Measurements from ENCODE around the gene SLC7A14. TPM values are rescaled to one million over a fixed set of nuclear protein-coding genes. Genes with fewer than 3 reads are reported as not detected.

Gene SLC7A14
- under 1 TPM in 1 of 3 donors, not detected in 2; 0.15 TPM for total RNA-seq

- intact Hi-C loops (cut with DNase I; ENCODE audit: low total_unique reads), result no loop called here
- peaks cover 4 to 39% of the 10 kb centered on the region in 2 donors for H3K27me3 ChIP-seq
- no peaks in the 10 kb centered on the region for H3K36me3 ChIP-seq
- H3K9me3 ChIP-seq, result no peaks in the 10 kb centered on the region
- DNase-seq (ENCODE audit: low spot score in 2 of 2), result no peak
- TF ChIP-seq POLR2AphosphoS5 (IDR thresholded peaks at IDR 0.05), result no peak
- TF ChIP-seq POLR2A (IDR thresholded peaks at IDR 0.05), result no peak
- TF ChIP-seq CTCF (IDR thresholded peaks at IDR 0.05), result no peak
- no peaks in the 10 kb centered on the region for H3K4me1 ChIP-seq
- H3K27ac ChIP-seq, result no peak within 1 kb of the TSS
- peak within 1 kb of the TSS; percentile 8 to 59 (median 31) for H3K4me3 ChIP-seq
Observed at GRCh38 chr3:170585937-170586310, at the start of gene SLC7A14. SLC7A14 (minus strand) TSS chr3:170586075; CDS start chr3:170526936, 59,139 bp downstream.

- Histone ChIP-seq H3K4me3 (no peak overlapping the region), H3K9me3 (no peaks in the 10 kb centered on the region), H3K36me3 (no peaks in the 10 kb centered on the region), H3K27ac (no peak overlapping the region), H3K27me3 (no peaks in the 10 kb centered on the region), H3K4me1 (no peaks in the 10 kb centered on the region)
- intact Hi-C loops (cut with DNase I; ENCODE audit: low total_unique reads), result no loop called here
- TF ChIP-seq POLR2AphosphoS5 (IDR thresholded peaks at IDR 0.05), result no peak
- TF ChIP-seq CTCF (IDR thresholded peaks at IDR 0.05), result no peak
- no peak for TF ChIP-seq POLR2A (IDR thresholded peaks at IDR 0.05)
- no peak for DNase-seq (ENCODE audit: low spot score in 2 of 2)
Observed at GRCh38 chr3:170635385-170635735, 49.5 kb upstream of the SLC7A14 start.

- H3K27me3 ChIP-seq, result no peaks in the 10 kb centered on the region
- H3K36me3 ChIP-seq, result no peaks in the 10 kb centered on the region
- no peaks in the 10 kb centered on the region for H3K4me1 ChIP-seq
- intact Hi-C loops (cut with DNase I; ENCODE audit: low total_unique reads), result no loop called here
- TF ChIP-seq CTCF (IDR thresholded peaks at IDR 0.05) (no peak), POLR2AphosphoS5 (IDR thresholded peaks at IDR 0.05) (no peak), POLR2A (IDR thresholded peaks at IDR 0.05) (no peak)
- no peaks in the 10 kb centered on the region for H3K9me3 ChIP-seq
- no peak overlapping the region for H3K4me3 ChIP-seq
- H3K27ac ChIP-seq, result no peak overlapping the region
- DNase-seq (ENCODE audit: low spot score in 2 of 2), result no peak
Observed at GRCh38 chr3:170634663-170635384, 48.9 kb upstream of the SLC7A14 start.

- no peak overlapping the region for H3K27ac ChIP-seq
- H3K4me3 ChIP-seq, result no peak overlapping the region
- no peaks in the 10 kb centered on the region for H3K9me3 ChIP-seq
- H3K4me1 ChIP-seq, result no peaks in the 10 kb centered on the region
- no peaks in the 10 kb centered on the region for H3K36me3 ChIP-seq
- intact Hi-C loops (cut with DNase I; ENCODE audit: low total_unique reads), result no loop called here
- TF ChIP-seq POLR2A (IDR thresholded peaks at IDR 0.05), result no peak
- no peak for TF ChIP-seq POLR2AphosphoS5 (IDR thresholded peaks at IDR 0.05)
- TF ChIP-seq CTCF (IDR thresholded peaks at IDR 0.05), result no peak
- DNase-seq (ENCODE audit: low spot score in 2 of 2), result no peak
- H3K27me3 ChIP-seq, result no peaks in the 10 kb centered on the region
Observed at GRCh38 chr3:170633573-170633972, 47.7 kb upstream of the SLC7A14 start.

- Histone ChIP-seq H3K4me1 (no peaks in the 10 kb centered on the region), H3K9me3 (no peaks in the 10 kb centered on the region), H3K27me3 (no peaks in the 10 kb centered on the region), H3K4me3 (no peak overlapping the region), H3K36me3 (no peaks in the 10 kb centered on the region), H3K27ac (no peak overlapping the region)
- intact Hi-C loops (cut with DNase I; ENCODE audit: low total_unique reads), result no loop called here
- TF ChIP-seq CTCF (IDR thresholded peaks at IDR 0.05) (no peak), POLR2A (IDR thresholded peaks at IDR 0.05) (no peak), POLR2AphosphoS5 (IDR thresholded peaks at IDR 0.05) (no peak)
- DNase-seq (ENCODE audit: low spot score in 2 of 2), result no peak
Observed at GRCh38 chr3:170632780-170633179, 46.9 kb upstream of the SLC7A14 start.
